SK-N-SH (cell line): Measurements from ENCODE around the gene TSPAN14.

ENCODE experiments used
- EP300 ChIP-seq, 2 experiments: IDR thresholded peaks; 2 replicates each; pipeline versions ENCODE4 v1.4.0 to v1.6.1; 2012; ENCODE audit warnings: borderline replicate concordance in 1 of 2, low read depth in 1 of 2, low read length in 1 of 2
- EZH2phosphoT487 ChIP-seq: fragments of 200-600 bp; sonication (generic); IDR thresholded peaks from 2 replicates; pipeline ENCODE4 v1.6.1; 2017; ENCODE audit warnings: low read depth, mixed run types, mild to moderate bottlenecking, antibody characterized with exemption, moderate library complexity, borderline replicate concordance
- GABPA ChIP-seq: IDR thresholded peaks from 2 replicates; pipeline ENCODE4 v1.4.0; 2012; ENCODE audit warnings: low read depth, mild to moderate bottlenecking
- RAD21 ChIP-seq: IDR thresholded peaks from 2 replicates; pipeline ENCODE4 v1.6.1; 2012; ENCODE audit warnings: mild to moderate bottlenecking, low read length
- RXRA ChIP-seq: IDR thresholded peaks from 2 replicates; pipeline ENCODE4 v1.4.0; 2012; ENCODE audit warnings: low read depth, mild to moderate bottlenecking, borderline replicate concordance
- YY1 ChIP-seq: IDR thresholded peaks from 2 replicates; pipeline ENCODE4 v1.4.0; 2012; ENCODE audit warnings: low read depth, mild to moderate bottlenecking
- TF ChIP-seq, protein P1 (sequence below): fragments of 200-600 bp; sonication (generic); IDR thresholded peaks from 2 replicates; pipeline ENCODE4 v1.6.1; 2017; ENCODE audit warnings: antibody characterized with exemption, mild to moderate bottlenecking, moderate library complexity
- TF ChIP-seq, protein P2 (sequence below): fragments of 150-350 bp; IDR thresholded peaks from 2 replicates; pipeline ENCODE4 v1.6.1; 2016; ENCODE audit warnings: mild to moderate bottlenecking, low read depth, low read length

DNA sequence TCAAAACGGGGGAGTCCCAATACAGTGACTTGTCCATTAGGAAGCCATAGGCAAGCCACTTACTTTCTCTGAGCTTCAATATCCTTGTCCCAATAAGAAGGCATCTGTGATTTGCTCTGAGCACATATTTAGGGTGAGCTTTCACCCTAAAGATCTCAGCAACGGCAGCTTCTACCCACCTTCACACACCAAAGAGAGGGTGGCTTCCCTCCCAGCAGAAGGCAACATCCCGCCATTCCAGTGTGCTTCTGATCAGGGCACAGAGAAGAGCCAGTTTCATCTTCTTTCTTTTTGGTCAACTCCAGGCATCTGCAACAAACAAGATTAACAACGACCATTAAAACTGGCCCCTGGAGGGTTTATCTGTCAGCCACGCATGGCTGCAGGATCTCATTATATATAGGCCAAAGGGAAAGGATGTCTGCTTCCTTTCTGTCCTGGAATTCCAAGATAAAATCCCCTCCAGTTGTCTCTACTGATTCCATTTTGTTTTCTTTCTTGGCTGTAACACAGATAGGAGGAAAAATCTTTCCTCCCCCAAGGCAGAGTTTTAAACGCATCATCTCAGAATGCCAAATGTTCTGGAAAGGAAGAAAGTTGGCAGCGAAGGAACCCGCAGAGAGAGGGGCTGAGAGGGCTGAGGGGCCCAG lies 83.1 kb downstream of the TSPAN14 start:
- TF ChIP-seq, protein P1, sequence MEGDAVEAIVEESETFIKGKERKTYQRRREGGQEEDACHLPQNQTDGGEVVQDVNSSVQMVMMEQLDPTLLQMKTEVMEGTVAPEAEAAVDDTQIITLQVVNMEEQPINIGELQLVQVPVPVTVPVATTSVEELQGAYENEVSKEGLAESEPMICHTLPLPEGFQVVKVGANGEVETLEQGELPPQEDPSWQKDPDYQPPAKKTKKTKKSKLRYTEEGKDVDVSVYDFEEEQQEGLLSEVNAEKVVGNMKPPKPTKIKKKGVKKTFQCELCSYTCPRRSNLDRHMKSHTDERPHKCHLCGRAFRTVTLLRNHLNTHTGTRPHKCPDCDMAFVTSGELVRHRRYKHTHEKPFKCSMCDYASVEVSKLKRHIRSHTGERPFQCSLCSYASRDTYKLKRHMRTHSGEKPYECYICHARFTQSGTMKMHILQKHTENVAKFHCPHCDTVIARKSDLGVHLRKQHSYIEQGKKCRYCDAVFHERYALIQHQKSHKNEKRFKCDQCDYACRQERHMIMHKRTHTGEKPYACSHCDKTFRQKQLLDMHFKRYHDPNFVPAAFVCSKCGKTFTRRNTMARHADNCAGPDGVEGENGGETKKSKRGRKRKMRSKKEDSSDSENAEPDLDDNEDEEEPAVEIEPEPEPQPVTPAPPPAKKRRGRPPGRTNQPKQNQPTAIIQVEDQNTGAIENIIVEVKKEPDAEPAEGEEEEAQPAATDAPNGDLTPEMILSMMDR: no peak
- TF ChIP-seq RXRA (no peak), YY1 (no peak), EZH2phosphoT487 (no peak), GABPA (no peak), EP300 (IDR thresholded peaks at IDR 0.05; ENCODE audit: borderline replicate concordance in 1 of 2, low read depth in 1 of 2, low read length in 1 of 2) (peak in 1 of 2 experiments; percentile 66; a peak in 1 of 4 replicates), RAD21 (no peak)
- TF ChIP-seq, protein P2, sequence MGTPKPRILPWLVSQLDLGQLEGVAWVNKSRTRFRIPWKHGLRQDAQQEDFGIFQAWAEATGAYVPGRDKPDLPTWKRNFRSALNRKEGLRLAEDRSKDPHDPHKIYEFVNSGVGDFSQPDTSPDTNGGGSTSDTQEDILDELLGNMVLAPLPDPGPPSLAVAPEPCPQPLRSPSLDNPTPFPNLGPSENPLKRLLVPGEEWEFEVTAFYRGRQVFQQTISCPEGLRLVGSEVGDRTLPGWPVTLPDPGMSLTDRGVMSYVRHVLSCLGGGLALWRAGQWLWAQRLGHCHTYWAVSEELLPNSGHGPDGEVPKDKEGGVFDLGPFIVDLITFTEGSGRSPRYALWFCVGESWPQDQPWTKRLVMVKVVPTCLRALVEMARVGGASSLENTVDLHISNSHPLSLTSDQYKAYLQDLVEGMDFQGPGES: no peak
